ENCODE measurements around the gene GRPEL1.

DNA sequence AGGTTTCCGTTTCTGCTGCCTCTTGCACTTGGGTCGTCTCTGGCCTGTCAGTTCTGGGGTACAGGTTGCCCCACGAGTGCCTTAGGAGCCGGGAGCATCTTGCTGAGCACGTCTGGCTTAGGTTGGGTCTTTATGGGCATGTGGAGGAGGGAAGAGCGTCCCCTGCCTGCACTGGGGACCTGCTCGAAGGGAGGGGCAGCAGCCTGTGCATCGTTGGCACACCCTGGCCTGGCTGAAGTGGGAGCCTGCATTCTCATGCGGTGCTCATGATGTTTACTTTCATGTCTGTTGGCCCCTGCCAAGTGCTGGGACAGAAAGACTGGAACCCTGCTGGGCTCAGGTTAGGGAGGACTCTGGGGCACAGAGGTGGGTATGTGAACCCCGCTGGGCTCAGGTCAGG, 48.5 kb downstream of the GRPEL1 start:
- TF ChIP-seq TAF1 (IDR thresholded peaks at IDR 0.05; ENCODE audit: low read depth) (no peak), EP300 (IDR thresholded peaks at IDR 0.05; ENCODE audit: borderline replicate concordance) (no peak), YY1 (IDR thresholded peaks at IDR 0.05; ENCODE audit: low read depth) (no peak), NFIC (IDR thresholded peaks at IDR 0.05) (no peak), CREB1 (IDR thresholded peaks at IDR 0.05; ENCODE audit: low read depth) (no peak), EGR1 (IDR thresholded peaks at IDR 0.05) (no peak), RAD21 (IDR thresholded peaks at IDR 0.05; ENCODE audit: low read depth) (no peak), FOXM1 (IDR thresholded peaks at IDR 0.05; ENCODE audit: borderline replicate concordance, low read depth) (no peak)
- TF ChIP-seq, protein P1, sequence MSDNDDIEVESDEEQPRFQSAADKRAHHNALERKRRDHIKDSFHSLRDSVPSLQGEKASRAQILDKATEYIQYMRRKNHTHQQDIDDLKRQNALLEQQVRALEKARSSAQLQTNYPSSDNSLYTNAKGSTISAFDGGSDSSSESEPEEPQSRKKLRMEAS (IDR thresholded peaks at IDR 0.05) = no peak
- TF ChIP-seq, protein P2, sequence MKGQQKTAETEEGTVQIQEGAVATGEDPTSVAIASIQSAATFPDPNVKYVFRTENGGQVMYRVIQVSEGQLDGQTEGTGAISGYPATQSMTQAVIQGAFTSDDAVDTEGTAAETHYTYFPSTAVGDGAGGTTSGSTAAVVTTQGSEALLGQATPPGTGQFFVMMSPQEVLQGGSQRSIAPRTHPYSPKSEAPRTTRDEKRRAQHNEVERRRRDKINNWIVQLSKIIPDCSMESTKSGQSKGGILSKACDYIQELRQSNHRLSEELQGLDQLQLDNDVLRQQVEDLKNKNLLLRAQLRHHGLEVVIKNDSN (IDR thresholded peaks at IDR 0.05) = no peak
- TF ChIP-seq, protein P3, sequence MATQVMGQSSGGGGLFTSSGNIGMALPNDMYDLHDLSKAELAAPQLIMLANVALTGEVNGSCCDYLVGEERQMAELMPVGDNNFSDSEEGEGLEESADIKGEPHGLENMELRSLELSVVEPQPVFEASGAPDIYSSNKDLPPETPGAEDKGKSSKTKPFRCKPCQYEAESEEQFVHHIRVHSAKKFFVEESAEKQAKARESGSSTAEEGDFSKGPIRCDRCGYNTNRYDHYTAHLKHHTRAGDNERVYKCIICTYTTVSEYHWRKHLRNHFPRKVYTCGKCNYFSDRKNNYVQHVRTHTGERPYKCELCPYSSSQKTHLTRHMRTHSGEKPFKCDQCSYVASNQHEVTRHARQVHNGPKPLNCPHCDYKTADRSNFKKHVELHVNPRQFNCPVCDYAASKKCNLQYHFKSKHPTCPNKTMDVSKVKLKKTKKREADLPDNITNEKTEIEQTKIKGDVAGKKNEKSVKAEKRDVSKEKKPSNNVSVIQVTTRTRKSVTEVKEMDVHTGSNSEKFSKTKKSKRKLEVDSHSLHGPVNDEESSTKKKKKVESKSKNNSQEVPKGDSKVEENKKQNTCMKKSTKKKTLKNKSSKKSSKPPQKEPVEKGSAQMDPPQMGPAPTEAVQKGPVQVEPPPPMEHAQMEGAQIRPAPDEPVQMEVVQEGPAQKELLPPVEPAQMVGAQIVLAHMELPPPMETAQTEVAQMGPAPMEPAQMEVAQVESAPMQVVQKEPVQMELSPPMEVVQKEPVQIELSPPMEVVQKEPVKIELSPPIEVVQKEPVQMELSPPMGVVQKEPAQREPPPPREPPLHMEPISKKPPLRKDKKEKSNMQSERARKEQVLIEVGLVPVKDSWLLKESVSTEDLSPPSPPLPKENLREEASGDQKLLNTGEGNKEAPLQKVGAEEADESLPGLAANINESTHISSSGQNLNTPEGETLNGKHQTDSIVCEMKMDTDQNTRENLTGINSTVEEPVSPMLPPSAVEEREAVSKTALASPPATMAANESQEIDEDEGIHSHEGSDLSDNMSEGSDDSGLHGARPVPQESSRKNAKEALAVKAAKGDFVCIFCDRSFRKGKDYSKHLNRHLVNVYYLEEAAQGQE (IDR thresholded peaks at IDR 0.05; ENCODE audit: low read depth) = no peak

All from Ishikawa (cell line).